ENCODE results near the gene CACNA1H.

- no peak for TF ChIP-seq POLR2A (IDR thresholded peaks at IDR 0.05)
- no peak for TF ChIP-seq CTCF (IDR thresholded peaks at IDR 0.05)
- TF ChIP-seq EP300 (IDR thresholded peaks at IDR 0.05), result no peak
These were observed 2.6 kb downstream of the CACNA1H start for GRCh38 chr16:1155353-1156054.
